ENCODE data around the gene ZDHHC14. TPM values are rescaled to one million over a fixed set of nuclear protein-coding genes. Genes with fewer than 3 reads are reported as not detected.

The ZDHHC14 gene
- total RNA-seq, 2 experiments from 2014 or later = 1.1 to 1.2 TPM

GRCh38 chr6:157481189-157481864 lies 100.3 kb downstream of the ZDHHC14 start:
- no peaks in the 10 kb centered on the region for H3K36me3 Mint-ChIP-seq (ENCODE audit: low read depth)
- CTCF ChIA-PET = interaction anchor here (0.8 kb wide), 1 partner anchor 896 kb away, joined by 3 read pairs; no protein-coding TSS in a partner anchor
- H3K27me3 Mint-ChIP-seq (ENCODE audit: low read depth) = peaks cover 3% of the 10 kb centered on the region
- no peak overlapping the region for H3K27ac Mint-ChIP-seq
- no peak for DNase-seq
- intact Hi-C loops (cut with micrococcal nuclease) = no loop called here
- no peak overlapping the region for H3K4me3 Mint-ChIP-seq
- H3K4me1 Mint-ChIP-seq (ENCODE audit: low read depth) = peaks cover 4% of the 10 kb centered on the region
- H3K9me3 Mint-ChIP-seq = no peaks in the 10 kb centered on the region

DNA sequence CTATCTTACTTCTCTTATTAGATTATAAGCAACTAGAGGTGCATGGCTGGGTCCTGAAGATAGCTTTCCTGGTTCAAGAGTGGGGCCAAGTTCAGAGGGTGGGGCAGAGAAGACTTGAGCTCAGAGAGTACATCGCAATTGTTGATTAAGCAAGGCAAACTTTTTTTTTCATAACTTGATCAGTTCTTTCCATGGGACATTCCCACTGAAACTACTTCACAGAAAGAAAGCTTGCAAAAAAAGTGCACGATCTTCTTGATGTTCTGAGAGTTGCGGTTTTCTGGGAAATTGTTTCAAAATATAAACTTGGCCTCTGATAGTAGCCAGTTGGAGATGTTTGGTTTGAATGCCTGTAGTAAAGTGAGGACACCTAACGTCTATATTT lies 100.9 kb downstream of the ZDHHC14 start:
- Mint-ChIP-seq H3K36me3 (ENCODE audit: low read depth) (no peaks in the 10 kb centered on the region), H3K27ac (no peak overlapping the region), H3K4me1 (ENCODE audit: low read depth) (peaks cover 10% of the 10 kb centered on the region), H3K4me3 (no peak overlapping the region), H3K27me3 (ENCODE audit: low read depth) (no peaks in the 10 kb centered on the region), H3K9me3 (no peaks in the 10 kb centered on the region)
- CTCF ChIA-PET = interaction anchor here (0.8 to 1.2 kb wide), 2 partner anchors 185 to 896 kb away, joined by 3 read pairs; no protein-coding TSS in a partner anchor
- intact Hi-C loops (cut with micrococcal nuclease) = no loop called here
- DNase-seq = no peak

- peaks cover 13% of the 10 kb centered on the region for H3K4me1 Mint-ChIP-seq (ENCODE audit: low read depth)
- H3K36me3 Mint-ChIP-seq (ENCODE audit: low read depth) = no peaks in the 10 kb centered on the region
- DNase-seq = no peak
- intact Hi-C loops (cut with micrococcal nuclease) = no loop called here
- no peak overlapping the region for H3K27ac Mint-ChIP-seq
- no peaks in the 10 kb centered on the region for H3K9me3 Mint-ChIP-seq
- H3K4me3 Mint-ChIP-seq = no peak overlapping the region
- CTCF ChIA-PET = interaction anchor here (0.6 kb wide), 1 partner anchor 60 kb away, joined by 3 read pairs; no protein-coding TSS in a partner anchor
- no peaks in the 10 kb centered on the region for H3K27me3 Mint-ChIP-seq (ENCODE audit: low read depth)
Measured at GRCh38 chr6:157483770-157484169, 102.8 kb downstream of the ZDHHC14 start.

GRCh38 chr6:157484181-157484580 lies 103.2 kb downstream of the ZDHHC14 start:
- Mint-ChIP-seq H3K4me1 (ENCODE audit: low read depth) (peaks cover 13% of the 10 kb centered on the region), H3K9me3 (no peaks in the 10 kb centered on the region), H3K27me3 (ENCODE audit: low read depth) (no peaks in the 10 kb centered on the region), H3K27ac (no peak overlapping the region), H3K4me3 (no peak overlapping the region), H3K36me3 (ENCODE audit: low read depth) (no peaks in the 10 kb centered on the region)
- DNase-seq = no peak
- intact Hi-C loops (cut with micrococcal nuclease) = no loop called here
- CTCF ChIA-PET = interaction anchor here (0.6 kb wide), 1 partner anchor 61 kb away, joined by 3 read pairs; no protein-coding TSS in a partner anchor

DNA sequence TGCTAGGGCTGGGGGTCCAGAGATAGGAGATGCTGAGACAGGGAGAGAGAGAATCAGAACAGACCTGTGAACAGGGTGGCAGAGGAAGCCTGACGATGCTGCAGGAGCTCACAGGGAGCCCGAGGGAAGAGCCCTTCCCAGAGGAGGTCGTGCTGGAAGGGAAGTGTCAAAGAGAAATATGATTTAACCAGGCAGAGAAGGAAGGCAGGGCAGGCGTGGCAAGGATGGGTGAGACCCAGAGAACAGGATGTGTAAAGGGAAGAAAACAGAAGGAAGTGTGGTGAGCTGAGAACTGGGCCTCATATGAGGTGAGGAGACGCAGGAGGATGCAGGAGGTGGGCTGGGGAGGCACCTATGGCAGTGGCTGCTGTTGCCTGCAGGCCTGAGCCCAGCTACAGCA lies 105.6 kb downstream of the ZDHHC14 start:
- CTCF ChIA-PET = interaction anchor here (0.5 kb wide), 1 partner anchor 181 kb away, joined by 4 read pairs; no protein-coding TSS in a partner anchor
- peak; percentile 58 for DNase-seq
- no peaks in the 10 kb centered on the region for H3K9me3 Mint-ChIP-seq
- peak overlapping the region; percentile 28 for H3K27ac Mint-ChIP-seq
- intact Hi-C loops (cut with micrococcal nuclease) = no loop called here
- H3K4me1 Mint-ChIP-seq (ENCODE audit: low read depth) = peaks cover 18% of the 10 kb centered on the region
- H3K4me3 Mint-ChIP-seq = no peak overlapping the region
- no peaks in the 10 kb centered on the region for H3K36me3 Mint-ChIP-seq (ENCODE audit: low read depth)
- peaks cover 5% of the 10 kb centered on the region for H3K27me3 Mint-ChIP-seq (ENCODE audit: low read depth)

- CTCF ChIA-PET = no interaction called here
- H3K9me3 Mint-ChIP-seq = no peaks in the 10 kb centered on the region
- no peak overlapping the region for H3K4me3 Mint-ChIP-seq
- no peak for DNase-seq
- H3K4me1 Mint-ChIP-seq (ENCODE audit: low read depth) = peaks cover 18% of the 10 kb centered on the region
- intact Hi-C loops (cut with micrococcal nuclease) = no loop called here
- no peaks in the 10 kb centered on the region for H3K36me3 Mint-ChIP-seq (ENCODE audit: low read depth)
- H3K27ac Mint-ChIP-seq = no peak overlapping the region
- H3K27me3 Mint-ChIP-seq (ENCODE audit: low read depth) = peaks cover 5% of the 10 kb centered on the region
Measured at GRCh38 chr6:157487110-157487773, 106.3 kb downstream of the ZDHHC14 start.

- no peak overlapping the region for H3K27ac Mint-ChIP-seq
- CTCF ChIA-PET = no interaction called here
- H3K4me3 Mint-ChIP-seq = no peak overlapping the region
- H3K36me3 Mint-ChIP-seq (ENCODE audit: low read depth) = no peaks in the 10 kb centered on the region
- H3K9me3 Mint-ChIP-seq = no peaks in the 10 kb centered on the region
- DNase-seq = no peak
- H3K27me3 Mint-ChIP-seq (ENCODE audit: low read depth) = peaks cover 5% of the 10 kb centered on the region
- intact Hi-C loops (cut with micrococcal nuclease) = no loop called here
- peaks cover 18% of the 10 kb centered on the region for H3K4me1 Mint-ChIP-seq (ENCODE audit: low read depth)
Measured at GRCh38 chr6:157488058-157488457, 107.1 kb downstream of the ZDHHC14 start.

DNA sequence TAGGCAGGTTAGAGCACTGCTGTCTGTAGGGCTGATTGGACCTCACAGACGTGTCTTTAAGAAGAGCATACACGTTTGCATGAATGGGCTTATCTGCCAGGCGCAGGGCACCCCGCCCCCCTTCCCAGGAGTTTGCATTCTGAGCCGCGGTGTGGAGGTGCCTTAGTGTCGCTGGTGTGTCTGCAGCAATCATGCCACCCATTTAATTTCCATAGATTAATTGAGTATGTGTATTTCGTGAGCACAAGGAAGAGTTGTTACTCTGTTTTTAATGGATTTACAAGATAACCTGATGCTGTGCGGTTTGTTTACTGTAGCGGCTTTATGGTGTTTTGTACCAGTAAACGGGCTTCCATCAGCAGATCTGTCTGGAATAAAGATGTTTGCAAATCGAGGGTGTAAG lies 107.7 kb downstream of the ZDHHC14 start:
- H3K27ac Mint-ChIP-seq = no peak overlapping the region
- peaks cover 18% of the 10 kb centered on the region for H3K4me1 Mint-ChIP-seq (ENCODE audit: low read depth)
- intact Hi-C loops (cut with micrococcal nuclease) = no loop called here
- H3K27me3 Mint-ChIP-seq (ENCODE audit: low read depth) = peaks cover 5% of the 10 kb centered on the region
- H3K9me3 Mint-ChIP-seq = no peaks in the 10 kb centered on the region
- no peak for DNase-seq
- H3K36me3 Mint-ChIP-seq (ENCODE audit: low read depth) = no peaks in the 10 kb centered on the region
- H3K4me3 Mint-ChIP-seq = no peak overlapping the region
- CTCF ChIA-PET = no interaction called here

- Mint-ChIP-seq H3K4me1 (ENCODE audit: low read depth) (peaks cover 18% of the 10 kb centered on the region), H3K4me3 (no peak overlapping the region), H3K27me3 (ENCODE audit: low read depth) (peaks cover 5% of the 10 kb centered on the region), H3K36me3 (ENCODE audit: low read depth) (no peaks in the 10 kb centered on the region), H3K9me3 (no peaks in the 10 kb centered on the region), H3K27ac (no peak overlapping the region)
- CTCF ChIA-PET = interaction anchor here (0.8 kb wide), 1 partner anchor 28 kb away, joined by 3 read pairs; no protein-coding TSS in a partner anchor
- intact Hi-C loops (cut with micrococcal nuclease) = no loop called here
- no peak for DNase-seq
Measured at GRCh38 chr6:157490611-157491269, 109.8 kb downstream of the ZDHHC14 start.

DNA sequence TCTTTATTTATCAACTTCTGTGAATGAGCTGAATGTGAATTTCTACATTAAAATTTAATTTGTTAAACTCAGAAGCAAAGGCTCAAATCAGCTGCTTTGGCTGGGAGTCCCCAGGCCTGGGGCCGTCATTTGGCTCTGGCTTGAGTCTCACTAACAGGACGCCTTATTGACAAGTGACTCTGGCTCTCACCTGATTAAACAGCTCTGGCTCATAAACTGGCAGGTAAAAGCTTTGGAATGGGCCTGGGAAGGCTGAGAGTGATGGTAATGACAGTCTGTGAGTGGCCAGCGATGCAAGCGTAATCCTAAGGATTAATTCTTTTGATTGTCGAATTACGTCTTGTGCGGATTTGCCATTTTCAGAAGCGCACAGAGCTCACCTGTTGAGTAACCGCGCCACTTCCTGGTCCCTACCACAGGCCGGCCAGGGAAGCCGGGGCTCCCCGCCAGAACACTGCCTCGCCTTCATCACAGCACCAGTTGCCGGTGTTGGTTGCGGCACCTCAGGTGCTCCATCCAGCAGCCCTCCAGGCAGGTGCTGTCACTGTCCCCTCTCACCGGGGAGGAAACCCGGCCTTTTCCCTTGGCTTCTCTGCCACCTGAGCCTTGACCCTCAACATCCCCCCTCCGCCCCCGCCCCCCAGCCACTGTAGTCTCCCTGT lies 110.7 kb downstream of the ZDHHC14 start:
- DNase-seq = no peak
- peaks cover 11% of the 10 kb centered on the region for H3K4me1 Mint-ChIP-seq (ENCODE audit: low read depth)
- no peak overlapping the region for H3K27ac Mint-ChIP-seq
- intact Hi-C loops (cut with micrococcal nuclease) = no loop called here
- no peaks in the 10 kb centered on the region for H3K9me3 Mint-ChIP-seq
- H3K27me3 Mint-ChIP-seq (ENCODE audit: low read depth) = peaks cover 5% of the 10 kb centered on the region
- no peaks in the 10 kb centered on the region for H3K36me3 Mint-ChIP-seq (ENCODE audit: low read depth)
- no peak overlapping the region for H3K4me3 Mint-ChIP-seq
- CTCF ChIA-PET = interaction anchor here (0.8 kb wide), 1 partner anchor 27 kb away, joined by 3 read pairs; no protein-coding TSS in a partner anchor

- Mint-ChIP-seq H3K4me3 (no peak overlapping the region), H3K4me1 (ENCODE audit: low read depth) (peaks cover 9% of the 10 kb centered on the region), H3K36me3 (ENCODE audit: low read depth) (no peaks in the 10 kb centered on the region), H3K27ac (no peak overlapping the region), H3K27me3 (ENCODE audit: low read depth) (peaks cover 5% of the 10 kb centered on the region), H3K9me3 (no peaks in the 10 kb centered on the region)
- CTCF ChIA-PET = no interaction called here
- no peak for DNase-seq
- intact Hi-C loops (cut with micrococcal nuclease) = no loop called here
Measured at GRCh38 chr6:157492249-157492648, 111.3 kb downstream of the ZDHHC14 start.

DNA sequence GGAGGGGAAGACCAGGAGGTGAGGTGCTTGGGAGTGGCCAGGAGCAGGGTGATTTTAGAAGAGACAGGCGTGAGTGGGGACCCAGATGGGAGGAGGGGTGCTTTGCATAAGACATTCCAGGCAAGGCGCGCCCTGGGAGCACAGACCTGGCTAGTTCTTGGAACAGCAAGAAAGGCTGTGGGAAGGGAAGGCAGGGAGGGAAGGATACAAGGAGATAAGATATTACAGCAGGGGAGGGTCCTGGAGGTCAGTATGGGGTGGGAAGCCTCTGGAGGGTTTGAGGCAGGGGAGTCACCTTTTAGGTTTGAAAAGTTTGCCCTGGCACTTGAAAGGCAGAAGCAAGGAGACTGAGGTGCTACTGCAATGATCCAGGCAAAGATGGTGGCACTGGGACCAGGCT lies 111.8 kb downstream of the ZDHHC14 start:
- CTCF ChIA-PET = no interaction called here
- Mint-ChIP-seq H3K4me3 (no peak overlapping the region), H3K9me3 (no peaks in the 10 kb centered on the region), H3K27me3 (ENCODE audit: low read depth) (peaks cover 5% of the 10 kb centered on the region), H3K36me3 (ENCODE audit: low read depth) (no peaks in the 10 kb centered on the region), H3K4me1 (ENCODE audit: low read depth) (peaks cover 9% of the 10 kb centered on the region), H3K27ac (no peak overlapping the region)
- no peak for DNase-seq
- intact Hi-C loops (cut with micrococcal nuclease) = no loop called here
